K562 (cell line): ENCODE measurements around the gene ACKR2. TPM values are rescaled to one million over a fixed set of nuclear protein-coding genes. Genes with fewer than 3 reads are reported as not detected.

ENCODE experiments used
- ATF1 ChIP-seq, 2 experiments: fragments of 450-650 bp in 1 of 2; IDR thresholded peaks; 2 replicates each; pipeline ENCODE4 v1.6.1; 2016; ENCODE audit warnings: missing compliant biosample characterization in 1 of 2, missing genetic modification characterization in 1 of 2
- ATF3 ChIP-seq, 2 experiments: fragments of 450-650 bp in 1 of 2; sonication (generic) in 1 of 2; formaldehyde crosslinking in 1 of 2; IDR thresholded peaks in 1 of 2; conservative IDR thresholded peaks in 1 of 2; 2 replicates each; pipeline versions ENCODE4 v1.6.1 to v1.8.1; 2016 to 2023; ENCODE audit warnings: mild to moderate bottlenecking in 2 of 2, moderate library complexity in 2 of 2, inconsistent platforms in 1 of 2, missing genetic modification reagents in 1 of 2
- CREB3L1 ChIP-seq: fragments of 450-650 bp; IDR thresholded peaks from 2 replicates; pipeline ENCODE4 v1.6.1; 2014; ENCODE audit warnings: low read depth, mild to moderate bottlenecking, moderate library complexity, borderline replicate concordance
- CREM ChIP-seq: IDR thresholded peaks from 2 replicates; pipeline ENCODE4 v1.6.1; 2014; ENCODE audit warnings: antibody characterized with exemption, low read depth
- DMBX1 ChIP-seq: fragments of 250-450 bp; sonication (Bioruptor Pico); IDR thresholded peaks from 2 replicates; pipeline ENCODE4 v1.8.0; 2022; ENCODE audit warnings: inconsistent platforms, mild to moderate bottlenecking, moderate library complexity, borderline replicate concordance
- MAZ ChIP-seq, 2 experiments: fragments of 450-650 bp in 1 of 2; sonication (generic) in 1 of 2; formaldehyde crosslinking; IDR thresholded peaks in 1 of 2; conservative IDR thresholded peaks in 1 of 2; 2 replicates each; pipeline versions ENCODE4 v1.4.0 to v1.5.0; 2020; ENCODE audit warnings: mild to moderate bottlenecking in 1 of 2, missing genetic modification reagents in 1 of 2
- MEF2A ChIP-seq: IDR thresholded peaks from 2 replicates; pipeline ENCODE4 v1.6.1; 2011; ENCODE audit warnings: low read depth, mild to moderate bottlenecking, low read length, moderate library complexity; ENCODE audit not compliant: control insufficient read depth
- POLR2AphosphoS2 ChIP-seq: IDR thresholded peaks from 2 replicates; pipeline ENCODE4 v1.6.1; 2012; ENCODE audit warnings: low read length, improper control_type of control experiment
- TAL1 ChIP-seq: fragments of 450-650 bp; IDR thresholded peaks from 2 replicates; pipeline ENCODE4 v1.6.1; 2016; ENCODE audit warnings: mild to moderate bottlenecking
- TCF7L2 ChIP-seq: fragments of 150-350 bp; IDR thresholded peaks from 2 replicates; pipeline ENCODE4 v1.6.1; 2016; ENCODE audit warnings: low read depth, mild to moderate bottlenecking, low read length, moderate library complexity
- VEZF1 ChIP-seq: fragments of 200-800 bp; sonication (Bioruptor generic); IDR thresholded peaks from 2 replicates; pipeline ENCODE4 v1.6.1; 2017; ENCODE audit warnings: missing genetic modification characterization, missing compliant biosample characterization
- ZBTB17 ChIP-seq: fragments of 450-650 bp; formaldehyde crosslinking; IDR thresholded peaks from 2 replicates; pipeline ENCODE4 v1.4.0; 2020; ENCODE audit warnings: mild to moderate bottlenecking
- ZHX1 ChIP-seq: fragments of 150-350 bp; conservative IDR thresholded peaks from 2 replicates; pipeline ENCODE4 v1.6.1; 2014; ENCODE audit warnings: low read length
- ZNF224 ChIP-seq: sonication (generic); formaldehyde crosslinking; IDR thresholded peaks from 2 replicates; pipeline ENCODE4 v1.8.0; 2022; ENCODE audit warnings: mild to moderate bottlenecking, missing genetic modification reagents
- polyA plus RNA-seq, 8 experiments: library from polyadenylated mRNA; depleted of rRNA in 4 of 8; stranded (reverse) in 5 of 8; unstranded in 3 of 8; fragments of >200 nt; fragmentation: Nextera tagmentation in 2 of 8; fragmentation: Illumina TruSeq in 1 of 8; extraction: Ambion mirVana in 2 of 8; extraction: Trizol in 1 of 8; gene quantifications; 2 replicates each; pipeline versions ENCODE4 v1.2.1 to v1.2.3, GENCODE V29; 2011 to 2014; ENCODE audit warnings: inconsistent platforms in 1 of 8, missing spikeins in 1 of 8
- total RNA-seq, 7 experiments: library from RNA; depleted of rRNA in 6 of 7; stranded (reverse); fragments of >200 nt in 6 of 7; fragmentation: Illumina TruSeq in 2 of 7; extraction: Trizol in 2 of 7; gene quantifications; 2 replicates each; pipeline versions ENCODE4 v1.2.1 to v1.2.3, GENCODE V29; 2011 to 2021; ENCODE audit warnings: low replicate concordance in 1 of 7

ACKR2 gene
- total and polyA plus RNA-seq, 9 of the 15 experiments (the other 6 are each of a cell fraction or from before 2014, with no cell fraction given): 0.03 to 0.69 (median 0.25) TPM; not detected in 1

GRCh38 chr3:42836150-42837123, 27.2 kb downstream of the ACKR2 start (continued):
- TF ChIP-seq ZHX1: no peak
- TF ChIP-seq TCF7L2: no peak
- no peak for TF ChIP-seq POLR2AphosphoS2
- TF ChIP-seq CREM: peak; percentile 70
- TF ChIP-seq ATF1 (CRISPR knock-in tag; IDR thresholded peaks at IDR 0.05): no peak
- peak; percentile 59 for TF ChIP-seq ATF1 (tag; IDR thresholded peaks at IDR 0.05)
- TF ChIP-seq CREB3L1: peak; percentile 48; the same call in 1 of the 2 replicates
- TF ChIP-seq ZBTB17 (CRISPR knock-in tag): peak; percentile 96
- peak; percentile 85 for TF ChIP-seq DMBX1 (CRISPR knock-in tag)
- peak; percentile 51 to 77; a peak in 2 of 4 replicates for TF ChIP-seq MAZ (CRISPR knock-in tag; conservative IDR thresholded peaks at IDR 0.05 in 1 of 2, IDR thresholded peaks at IDR 0.05 in 1 of 2)
- TF ChIP-seq MEF2A: 0 out of 2 replicates have a peak, but pooled peaks have one; percentile 51
- TF ChIP-seq ZNF224 (CRISPR knock-in tag): no peak
- TF ChIP-seq VEZF1 (CRISPR knock-in tag): peak; percentile 61
- TF ChIP-seq TAL1: peak; percentile 98
- peak; percentile 43; the same call in 1 of the 2 replicates for TF ChIP-seq ATF3 (IDR thresholded peaks at IDR 0.05)
- no peak; the same call in 1 of the 2 replicates for TF ChIP-seq ATF3 (CRISPR knock-in tag; conservative IDR thresholded peaks at IDR 0.05)
